Hepatocyte (in vitro differentiated cells): Measurements from ENCODE around the gene VSNL1.

ENCODE experiments used
- EZH2 ChIP-seq: fragments of 200-600 bp; sonication (generic); IDR thresholded peaks from 2 replicates; pipeline ENCODE4 v1.6.1; 2016; ENCODE audit warnings: antibody characterized with exemption, mild to moderate bottlenecking, borderline replicate concordance
- TF ChIP-seq, protein P1 (sequence below): fragments of 200-600 bp; sonication (generic); IDR thresholded peaks from 2 replicates; pipeline ENCODE4 v1.5.1; 2016; ENCODE audit warnings: antibody characterized with exemption, mild to moderate bottlenecking; ENCODE audit not compliant: poor library complexity

DNA sequence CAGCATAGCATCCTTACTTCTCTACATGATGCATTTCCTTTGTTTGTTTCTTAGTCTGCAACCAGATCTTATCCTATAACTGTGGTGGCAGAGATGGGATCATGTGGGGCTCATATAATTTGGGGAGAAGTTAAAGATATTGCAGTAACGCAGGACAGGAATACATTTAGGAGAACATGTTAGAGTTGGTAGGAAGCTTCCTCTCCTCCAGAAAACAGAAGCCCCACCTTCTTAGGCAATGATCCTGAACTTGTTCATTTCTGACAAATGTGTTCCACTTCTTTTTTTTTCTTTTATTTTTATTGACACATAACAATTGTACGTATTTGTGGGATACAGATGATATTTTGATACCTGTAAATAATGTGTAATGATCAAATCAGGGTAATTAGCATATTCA, 99.9 kb downstream of the VSNL1 start:
- TF ChIP-seq EZH2: no peak
- TF ChIP-seq, protein P1, sequence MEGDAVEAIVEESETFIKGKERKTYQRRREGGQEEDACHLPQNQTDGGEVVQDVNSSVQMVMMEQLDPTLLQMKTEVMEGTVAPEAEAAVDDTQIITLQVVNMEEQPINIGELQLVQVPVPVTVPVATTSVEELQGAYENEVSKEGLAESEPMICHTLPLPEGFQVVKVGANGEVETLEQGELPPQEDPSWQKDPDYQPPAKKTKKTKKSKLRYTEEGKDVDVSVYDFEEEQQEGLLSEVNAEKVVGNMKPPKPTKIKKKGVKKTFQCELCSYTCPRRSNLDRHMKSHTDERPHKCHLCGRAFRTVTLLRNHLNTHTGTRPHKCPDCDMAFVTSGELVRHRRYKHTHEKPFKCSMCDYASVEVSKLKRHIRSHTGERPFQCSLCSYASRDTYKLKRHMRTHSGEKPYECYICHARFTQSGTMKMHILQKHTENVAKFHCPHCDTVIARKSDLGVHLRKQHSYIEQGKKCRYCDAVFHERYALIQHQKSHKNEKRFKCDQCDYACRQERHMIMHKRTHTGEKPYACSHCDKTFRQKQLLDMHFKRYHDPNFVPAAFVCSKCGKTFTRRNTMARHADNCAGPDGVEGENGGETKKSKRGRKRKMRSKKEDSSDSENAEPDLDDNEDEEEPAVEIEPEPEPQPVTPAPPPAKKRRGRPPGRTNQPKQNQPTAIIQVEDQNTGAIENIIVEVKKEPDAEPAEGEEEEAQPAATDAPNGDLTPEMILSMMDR: no peak
